Loucy (cell line): ENCODE results near the gene GFPT2.

Source experiments
- H2AFZ ChIP-seq: fragments of 200-600 bp; sonication (generic); 2 replicates; pipeline ENCODE4 v1.6.0; 2016; ENCODE audit warnings: antibody characterized with exemption, mild to moderate bottlenecking, low read length, moderate library complexity
- H3F3A ChIP-seq: fragments of 200-600 bp; 2 replicates; pipeline ENCODE4 v1.6.0; 2016; ENCODE audit warnings: antibody characterized with exemption, low read depth, mild to moderate bottlenecking
- H3K27me3 ChIP-seq: fragments of 200-600 bp; sonication (generic); 2 replicates; pipeline ENCODE4 v1.6.1; 2014; ENCODE audit warnings: low read length, mild to moderate bottlenecking; ENCODE audit not compliant: insufficient read depth, poor library complexity, severe bottlenecking
- H3K36me3 ChIP-seq: fragments of 200-600 bp; sonication (generic); 2 replicates; pipeline ENCODE4 v1.6.1; 2016; ENCODE audit warnings: low read length; ENCODE audit not compliant: insufficient read depth
- H3K4me1 ChIP-seq: fragments of 200-600 bp; sonication (generic); 2 replicates; pipeline ENCODE4 v1.5.1; 2014; ENCODE audit warnings: low read length, mild to moderate bottlenecking; ENCODE audit not compliant: insufficient read depth, poor library complexity, severe bottlenecking
- H3K4me2 ChIP-seq: fragments of 200-600 bp; sonication (generic); 2 replicates; pipeline ENCODE4 v1.6.0; 2014; ENCODE audit warnings: antibody characterized with exemption, low read length, low read depth, mild to moderate bottlenecking; ENCODE audit not compliant: poor library complexity, severe bottlenecking
- H3K4me3 ChIP-seq: fragments of 200-600 bp; sonication (generic); 2 replicates; pipeline ENCODE4 v1.5.1; 2014; ENCODE audit warnings: low read length, mild to moderate bottlenecking, mixed read lengths; ENCODE audit not compliant: poor library complexity, severe bottlenecking
- H3K79me2 ChIP-seq: fragments of 200-600 bp; sonication (generic); 2 replicates; pipeline ENCODE4 v1.6.1; 2014; ENCODE audit warnings: low read length; ENCODE audit not compliant: insufficient read depth
- H3K9ac ChIP-seq: fragments of 200-600 bp; sonication (generic); 2 replicates; pipeline ENCODE4 v1.6.0; 2014; ENCODE audit warnings: mild to moderate bottlenecking, low read depth, low read length, moderate library complexity; ENCODE audit not compliant: poor library complexity, severe bottlenecking
- H3K9me2 ChIP-seq: fragments of 200-600 bp; sonication (generic); replicated peaks from 2 replicates; pipeline ENCODE4 v1.6.1; 2016; ENCODE audit warnings: low read depth, low read length, mixed read lengths
- H3K9me3 ChIP-seq: fragments of 200-600 bp; sonication (generic); 2 replicates; pipeline ENCODE4 v1.6.1; 2014; ENCODE audit warnings: mild to moderate bottlenecking, antibody characterized with exemption, low read length, low read depth; ENCODE audit not compliant: insufficient read depth
- H4K20me1 ChIP-seq: fragments of 200-600 bp; sonication (generic); 2 replicates; pipeline ENCODE4 v1.6.0; 2014; ENCODE audit warnings: antibody characterized with exemption, low read length, mild to moderate bottlenecking; ENCODE audit not compliant: insufficient read depth, poor library complexity, severe bottlenecking
- CTCF ChIP-seq: fragments of 200-600 bp; sonication (generic); conservative IDR thresholded peaks from 2 replicates; pipeline ENCODE4 v1.5.1; 2014; ENCODE audit warnings: mild to moderate bottlenecking, antibody characterized with exemption, low read length
- EZH2phosphoT487 ChIP-seq: fragments of 200-600 bp; IDR thresholded peaks from 2 replicates; pipeline ENCODE4 v1.6.1; 2018; ENCODE audit warnings: antibody characterized with exemption, mild to moderate bottlenecking, moderate library complexity, borderline replicate concordance

Gene GFPT2

GRCh38 chr5:180346358-180346757 lies 6.8 kb downstream of the GFPT2 start:
- H3K9me3 ChIP-seq = no peaks in the 10 kb centered on the region
- H3F3A ChIP-seq = no peaks in the 10 kb centered on the region
- no peaks in the 10 kb centered on the region for H4K20me1 ChIP-seq
- no peak overlapping the region for H2AFZ ChIP-seq
- no peaks in the 10 kb centered on the region for H3K36me3 ChIP-seq
- no peak overlapping the region for H3K4me2 ChIP-seq
- no peaks in the 10 kb centered on the region for H3K27me3 ChIP-seq
- H3K4me3 ChIP-seq = no peak overlapping the region
- TF ChIP-seq EZH2phosphoT487 (no peak), CTCF (no peak)
- H3K9ac ChIP-seq = no peak overlapping the region
- H3K9me2 ChIP-seq = no peaks in the 10 kb centered on the region
- H3K79me2 ChIP-seq = no peaks in the 10 kb centered on the region
- H3K4me1 ChIP-seq = no peaks in the 10 kb centered on the region

GRCh38 chr5:180345781-180346180 lies 7.4 kb downstream of the GFPT2 start:
- Histone ChIP-seq H3K4me3 (no peak overlapping the region), H3F3A (no peaks in the 10 kb centered on the region), H3K9me3 (no peaks in the 10 kb centered on the region), H3K4me1 (no peaks in the 10 kb centered on the region), H2AFZ (no peak overlapping the region), H4K20me1 (no peaks in the 10 kb centered on the region), H3K27me3 (no peaks in the 10 kb centered on the region), H3K9ac (no peak overlapping the region), H3K9me2 (no peaks in the 10 kb centered on the region), H3K4me2 (no peak overlapping the region), H3K36me3 (no peaks in the 10 kb centered on the region), H3K79me2 (no peaks in the 10 kb centered on the region)
- TF ChIP-seq CTCF (no peak), EZH2phosphoT487 (no peak)

GRCh38 chr5:180345186-180345585 lies 8.0 kb downstream of the GFPT2 start:
- no peak overlapping the region for H3K9ac ChIP-seq
- H3K9me2 ChIP-seq = no peaks in the 10 kb centered on the region
- TF ChIP-seq EZH2phosphoT487 = no peak
- TF ChIP-seq CTCF = no peak
- H3K4me1 ChIP-seq = no peaks in the 10 kb centered on the region
- H3K79me2 ChIP-seq = no peaks in the 10 kb centered on the region
- H4K20me1 ChIP-seq = no peaks in the 10 kb centered on the region
- no peaks in the 10 kb centered on the region for H3F3A ChIP-seq
- no peaks in the 10 kb centered on the region for H3K9me3 ChIP-seq
- H2AFZ ChIP-seq = no peak overlapping the region
- no peak overlapping the region for H3K4me3 ChIP-seq
- no peaks in the 10 kb centered on the region for H3K27me3 ChIP-seq
- H3K4me2 ChIP-seq = no peak overlapping the region
- no peaks in the 10 kb centered on the region for H3K36me3 ChIP-seq
